Measurements from ENCODE around the gene NCAM2.

The NCAM2 gene

GRCh38 chr21:21309510-21309909 is 311.3 kb downstream of the NCAM2 start:
- no peak for DNase-seq (ENCODE audit: low read depth)
- TF ChIP-seq CTCF (conservative IDR thresholded peaks at IDR 0.05; ENCODE audit: low read depth, low read length), result no peak
- H3K4me3 ChIP-seq (ENCODE audit: low read length), result no peak overlapping the region

- no peak overlapping the region for H3K4me3 ChIP-seq (ENCODE audit: low read length)
- TF ChIP-seq CTCF (conservative IDR thresholded peaks at IDR 0.05; ENCODE audit: low read depth, low read length), result no peak
- DNase-seq (ENCODE audit: low read depth), result no peak
Measured at GRCh38 chr21:21324297-21324696, 326.1 kb downstream of the NCAM2 start.

- no peak for TF ChIP-seq CTCF (conservative IDR thresholded peaks at IDR 0.05; ENCODE audit: low read depth, low read length)
- H3K4me3 ChIP-seq (ENCODE audit: low read length), result no peak overlapping the region
- DNase-seq (ENCODE audit: low read depth), result no peak
Measured at GRCh38 chr21:21332492-21332891, 334.3 kb downstream of the NCAM2 start.

- no peak overlapping the region for H3K4me3 ChIP-seq (ENCODE audit: low read length)
- no peak for TF ChIP-seq CTCF (conservative IDR thresholded peaks at IDR 0.05; ENCODE audit: low read depth, low read length)
- no peak for DNase-seq (ENCODE audit: low read depth)
Measured at GRCh38 chr21:21341041-21341440, 342.8 kb downstream of the NCAM2 start.

GRCh38 chr21:21345296-21345695 is 347.1 kb downstream of the NCAM2 start:
- DNase-seq (ENCODE audit: low read depth), result no peak
- TF ChIP-seq CTCF (conservative IDR thresholded peaks at IDR 0.05; ENCODE audit: low read depth, low read length), result no peak
- no peak overlapping the region for H3K4me3 ChIP-seq (ENCODE audit: low read length)

GRCh38 chr21:21345872-21346271 is 347.7 kb downstream of the NCAM2 start:
- DNase-seq (ENCODE audit: low read depth), result no peak
- TF ChIP-seq CTCF (conservative IDR thresholded peaks at IDR 0.05; ENCODE audit: low read depth, low read length), result no peak

GRCh38 chr21:21366277-21366676 is 368.1 kb downstream of the NCAM2 start:
- H3K4me3 ChIP-seq (ENCODE audit: low read length), result no peak overlapping the region
- no peak for DNase-seq (ENCODE audit: low read depth)
- no peak for TF ChIP-seq CTCF (conservative IDR thresholded peaks at IDR 0.05; ENCODE audit: low read depth, low read length)

More at GRCh38 chr21:21345872-21346271, 347.7 kb downstream of the NCAM2 start:
- H3K4me3 ChIP-seq (ENCODE audit: low read length), result no peak overlapping the region

Data from retinal pigment epithelial cell (primary cell).